Ureter (tissue), 1 donor: ENCODE measurements around the gene GTPBP1. TPM values are rescaled to one million over a fixed set of nuclear protein-coding genes. Genes with fewer than 3 reads are reported as not detected.
A peak's percentile ranks its signal among the peaks of the same experiment; 100 is the strongest.

ENCODE experiments used
- DNase-seq: peaks from one replicate; pipeline ENCODE4 v3.0.0-alpha.2; 2020; ENCODE audit warnings: low spot score
- total RNA-seq: library from RNA; stranded (reverse); gene quantifications from one replicate; pipeline ENCODE4 v1.2.4, GENCODE V29; 2023
- donor health status: DM: yes; HTN: yes; CAD: no.

The GTPBP1 gene
- total RNA-seq, 1 donor from 2014 or later: 72.0 TPM

GRCh38 chr22:38739300-38740055, 33.7 kb downstream of the GTPBP1 start:
- no peak for DNase-seq

- no peak for DNase-seq
Measured at GRCh38 chr22:38740116-38740723, 34.5 kb downstream of the GTPBP1 start.

GRCh38 chr22:38740754-38741153, 35.0 kb downstream of the GTPBP1 start:
- no peak for DNase-seq

GRCh38 chr22:38741166-38741565, 35.4 kb downstream of the GTPBP1 start:
- no peak for DNase-seq

- no peak for DNase-seq
Measured at GRCh38 chr22:38741576-38741975, 35.8 kb downstream of the GTPBP1 start.

- no peak for DNase-seq
Measured at GRCh38 chr22:38742176-38742942, 36.6 kb downstream of the GTPBP1 start.

- DNase-seq: no peak
Measured at GRCh38 chr22:38744981-38745380, 39.2 kb downstream of the GTPBP1 start.

GRCh38 chr22:38745676-38746460, 40.1 kb downstream of the GTPBP1 start:
- DNase-seq: no peak

- DNase-seq: no peak
Measured at GRCh38 chr22:38748487-38749136, 42.9 kb downstream of the GTPBP1 start.

- DNase-seq: no peak
Measured at GRCh38 chr22:38750104-38750503, 44.4 kb downstream of the GTPBP1 start.

- DNase-seq: no peak
Measured at GRCh38 chr22:38750638-38751037, 44.9 kb downstream of the GTPBP1 start.

- DNase-seq: no peak
Measured at GRCh38 chr22:38751066-38751421, 45.3 kb downstream of the GTPBP1 start.

GRCh38 chr22:38751422-38752346, 45.9 kb downstream of the GTPBP1 start:
- DNase-seq: no peak

GRCh38 chr22:38753948-38754750, 48.4 kb downstream of the GTPBP1 start:
- peak; percentile 88 for DNase-seq

- peak; percentile 73 for DNase-seq
Measured at GRCh38 chr22:38754751-38755154, 49.0 kb downstream of the GTPBP1 start.

GRCh38 chr22:38755155-38755910, 49.6 kb downstream of the GTPBP1 start:
- peak; percentile 91 for DNase-seq

- DNase-seq: peak; percentile 95
Measured at GRCh38 chr22:38755911-38756532, 50.3 kb downstream of the GTPBP1 start, which contains the start of gene SUN2. TSS of gene SUN2 (minus strand) at chr22:38755998. CDS start at chr22:38752628, 3,370 bp downstream.
